Left renal cortex interstitium (tissue), 4 donors: Measurements from ENCODE around the gene PCDH1. TPM values are rescaled to one million over a fixed set of nuclear protein-coding genes. Genes with fewer than 3 reads are reported as not detected.
"Not testable (repeated sequence)": the region's sequence is repeated elsewhere in the genome, so short reads cannot be mapped to it uniquely, and the experiment has no call there.

Source experiments
- DNase-seq, 4 donors: peaks; one replicate each; pipeline ENCODE4 v3.0.0-alpha.2; 2013; ENCODE audit warnings: low read depth in 4 of 4, low spot score in 2 of 4, missing footprints in 1 of 4
- polyA plus RNA-seq, 4 donors: library from polyadenylated mRNA; unstranded; fragments of 120-200 nt; gene quantifications; one replicate each; pipeline ENCODE4 v1.2.1, GENCODE V29; 2013; ENCODE audit not compliant: insufficient read length in 4 of 4

Gene PCDH1
- polyA plus RNA-seq, 4 donors = 19.7 to 29.1 (median 26.9) TPM

- no peak for DNase-seq
Observed at GRCh38 chr5:141840280-141840812, 37.9 kb downstream of the PCDH1 start.

DNA sequence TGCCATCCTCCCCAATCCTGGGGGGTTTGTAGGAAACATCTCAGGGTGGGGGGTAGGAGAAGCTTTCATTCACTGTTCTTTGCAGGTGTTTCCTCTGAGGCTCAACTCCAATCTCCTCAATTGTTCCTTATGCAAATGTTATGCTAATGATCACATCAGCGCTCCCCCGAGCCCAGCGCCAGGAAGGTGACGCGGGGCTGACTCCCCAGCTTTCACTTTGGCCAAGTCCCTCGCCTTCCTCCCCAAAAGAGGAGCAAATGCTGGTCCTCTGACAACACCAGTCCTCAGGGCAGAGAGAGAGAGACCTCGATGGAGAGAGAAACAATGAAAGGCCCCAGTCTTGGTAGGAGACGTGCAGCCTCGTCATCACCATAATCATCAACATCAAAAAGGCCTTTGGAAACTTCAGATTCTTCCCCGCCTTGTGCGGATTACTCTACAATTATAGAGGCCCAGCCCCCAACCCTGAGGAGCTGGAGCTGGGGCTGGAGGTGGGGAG lies 39.1 kb downstream of the PCDH1 start:
- DNase-seq = no peak

GRCh38 chr5:141838326-141839014 lies 39.7 kb downstream of the PCDH1 start:
- no peak for DNase-seq

DNA sequence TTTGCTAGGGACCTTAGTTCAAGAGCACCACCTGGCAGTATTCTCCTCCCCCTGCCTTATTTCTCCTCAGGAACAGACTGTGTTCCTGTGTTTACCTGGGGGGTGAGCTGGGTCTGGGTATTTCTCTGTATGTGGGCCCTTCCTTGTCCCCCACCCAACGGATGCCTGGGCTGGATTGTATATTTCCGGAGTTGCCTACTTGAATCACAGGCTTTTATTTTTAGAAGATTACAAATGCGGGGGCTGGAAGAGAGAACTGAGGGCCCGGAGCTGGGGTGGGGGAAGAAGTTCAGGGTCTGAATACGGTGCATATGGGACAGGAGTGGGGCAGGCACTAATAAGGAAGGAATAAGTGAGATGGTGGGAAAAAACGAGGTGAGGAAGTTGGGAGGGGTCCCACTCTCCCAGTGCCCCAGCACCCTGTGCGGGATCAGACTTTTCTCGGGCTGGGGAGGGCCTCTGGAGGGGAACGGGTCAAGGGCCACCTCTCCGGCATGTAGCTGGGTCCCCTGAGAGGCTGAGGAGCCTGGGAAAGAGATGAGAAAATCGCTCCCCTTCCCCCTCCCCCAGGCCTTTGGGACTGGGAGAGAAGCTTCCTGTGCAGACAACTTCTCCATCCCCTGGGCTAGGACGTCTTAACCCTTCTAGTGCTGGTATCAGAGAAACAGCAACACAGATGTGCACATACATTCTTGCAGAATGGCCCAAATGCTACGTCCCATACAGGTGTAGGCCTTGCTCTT lies 42.1 kb downstream of the PCDH1 start:
- no peak for DNase-seq

- no peak for DNase-seq
Observed at GRCh38 chr5:141834331-141834730, 43.9 kb downstream of the PCDH1 start.

GRCh38 chr5:141832131-141832530 lies 46.1 kb downstream of the PCDH1 start:
- no peak for DNase-seq

- no peak for DNase-seq
Observed at GRCh38 chr5:141828162-141828561, 50.0 kb downstream of the PCDH1 start.

- DNase-seq = no peak
Observed at GRCh38 chr5:141826674-141827073, 51.5 kb downstream of the PCDH1 start.

DNA sequence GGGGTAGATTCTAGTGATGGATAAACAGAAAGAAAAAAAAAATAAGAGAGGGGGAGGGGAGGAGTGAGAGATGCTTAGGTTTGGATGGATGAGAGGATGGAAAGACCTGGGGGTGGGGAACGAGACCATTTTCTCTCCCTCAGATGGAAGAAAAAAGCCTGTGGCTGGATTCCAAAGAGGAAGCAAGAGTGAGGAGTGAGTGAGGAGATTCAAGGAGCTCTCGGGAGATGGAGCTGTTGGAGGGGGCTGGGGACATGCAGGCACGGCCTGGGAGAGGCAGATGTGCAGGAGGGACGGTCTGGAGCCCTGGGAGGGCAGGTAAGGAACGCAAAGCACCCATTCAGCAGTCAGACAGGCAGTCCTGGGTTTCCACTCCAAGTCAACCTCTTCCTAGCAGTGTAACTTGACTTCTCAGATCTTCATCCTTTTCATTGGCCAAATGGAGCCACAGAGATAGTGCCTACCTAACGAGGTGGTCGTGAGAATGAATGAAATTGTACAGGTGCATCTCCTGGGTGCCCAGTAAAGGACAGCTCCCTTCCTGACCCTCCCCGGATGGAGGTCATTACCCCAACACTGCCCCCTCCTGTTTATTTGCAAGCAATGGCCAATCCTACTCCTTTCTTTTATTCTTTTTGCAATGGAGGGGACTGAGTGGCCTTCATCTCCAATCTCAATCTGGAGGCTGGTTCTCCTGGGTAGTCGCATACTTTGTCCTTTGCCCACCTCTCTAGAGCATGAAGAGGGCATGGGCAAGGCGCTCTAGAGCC lies 52.2 kb downstream of the PCDH1 start:
- no peak for DNase-seq

- no peak for DNase-seq
Observed at GRCh38 chr5:141825241-141825671, 53.0 kb downstream of the PCDH1 start.

GRCh38 chr5:141824717-141825116 lies 53.5 kb downstream of the PCDH1 start:
- DNase-seq = no peak

DNA sequence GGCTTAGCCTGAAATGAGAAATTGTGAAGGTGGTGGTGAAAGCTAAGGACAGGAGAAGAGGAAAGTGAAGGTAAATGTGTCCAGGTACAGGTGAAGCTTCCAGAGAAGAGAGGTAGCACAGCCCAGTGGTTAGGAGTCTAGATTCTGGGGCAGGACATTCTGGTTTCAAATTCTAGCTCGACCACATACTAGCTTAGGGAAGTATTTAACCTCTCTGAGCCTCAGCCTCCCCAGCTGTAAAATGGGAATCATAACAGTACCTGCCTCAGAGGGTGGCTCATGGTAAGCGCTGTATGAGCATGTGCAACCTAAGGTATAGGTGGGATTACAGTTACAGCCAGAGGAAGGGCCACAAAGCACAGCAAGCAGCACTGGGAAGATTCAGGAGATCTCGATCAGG lies 55.2 kb downstream of the PCDH1 start:
- DNase-seq = no peak

DNA sequence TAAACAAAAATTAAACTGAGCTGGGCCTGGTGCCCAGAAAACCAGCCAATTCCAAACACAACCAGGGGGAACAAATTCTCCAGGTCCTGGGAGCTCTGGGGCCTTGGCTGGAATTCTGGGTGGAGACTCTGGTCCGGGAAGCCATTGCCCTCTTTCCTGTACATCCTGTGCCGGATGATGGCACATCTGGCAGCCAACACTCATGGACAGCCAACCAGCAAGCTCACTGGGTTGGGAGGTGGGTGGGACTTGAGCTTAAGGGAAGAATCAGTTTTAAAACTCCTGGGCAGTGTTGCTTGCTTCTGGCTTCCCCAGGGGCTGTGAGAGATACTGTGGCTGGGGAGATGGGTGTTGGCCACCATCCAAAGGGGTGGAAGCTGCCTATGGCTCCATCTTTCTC lies 56.1 kb downstream of the PCDH1 start:
- DNase-seq = no peak

DNA sequence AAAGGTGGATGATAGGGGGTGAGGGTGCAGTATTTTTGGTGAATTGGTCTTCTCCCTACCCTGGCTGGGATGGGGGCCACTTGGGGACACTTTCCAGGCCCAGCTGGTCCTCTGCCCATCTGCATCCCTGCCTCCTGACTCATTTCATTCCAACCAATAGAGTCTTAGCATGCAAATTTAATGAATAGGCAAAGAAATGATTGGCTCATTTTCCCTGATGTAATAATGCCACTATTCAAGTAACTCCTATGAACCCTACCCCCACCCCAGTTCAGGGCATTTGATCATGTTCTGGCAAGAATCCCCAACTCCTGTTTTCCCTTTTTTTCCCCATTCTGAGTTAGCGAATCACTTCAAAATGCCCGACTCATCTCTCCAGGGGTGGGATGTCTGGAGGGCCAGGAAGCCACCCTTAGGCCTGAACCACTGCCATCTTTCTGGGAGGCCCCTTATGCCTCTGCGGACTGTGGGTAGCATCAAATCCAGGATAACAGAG lies 56.7 kb downstream of the PCDH1 start:
- DNase-seq = no peak

- DNase-seq = not testable (repeated sequence)
Observed at GRCh38 chr5:141820686-141821085, 57.5 kb downstream of the PCDH1 start.

DNA sequence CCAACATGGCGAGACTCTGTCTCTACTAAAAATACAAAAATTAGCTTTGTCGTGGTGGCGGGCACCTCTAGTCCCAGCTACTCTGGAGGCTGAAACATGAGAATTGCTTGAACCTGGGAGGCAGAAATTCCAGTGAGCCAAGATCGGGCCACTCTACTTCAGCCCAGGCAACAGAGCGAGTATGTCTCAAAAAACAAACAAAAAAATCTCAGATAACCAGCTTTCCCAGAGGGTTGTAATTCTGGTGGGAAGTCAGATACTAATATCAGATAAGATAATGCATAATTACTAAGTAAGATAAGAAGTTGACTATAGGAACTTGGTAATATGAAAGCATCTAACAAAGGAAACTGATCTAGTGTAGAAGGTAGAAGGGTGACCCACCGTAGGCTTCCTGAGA lies 60.6 kb downstream of the PCDH1 start:
- DNase-seq = no peak

DNA sequence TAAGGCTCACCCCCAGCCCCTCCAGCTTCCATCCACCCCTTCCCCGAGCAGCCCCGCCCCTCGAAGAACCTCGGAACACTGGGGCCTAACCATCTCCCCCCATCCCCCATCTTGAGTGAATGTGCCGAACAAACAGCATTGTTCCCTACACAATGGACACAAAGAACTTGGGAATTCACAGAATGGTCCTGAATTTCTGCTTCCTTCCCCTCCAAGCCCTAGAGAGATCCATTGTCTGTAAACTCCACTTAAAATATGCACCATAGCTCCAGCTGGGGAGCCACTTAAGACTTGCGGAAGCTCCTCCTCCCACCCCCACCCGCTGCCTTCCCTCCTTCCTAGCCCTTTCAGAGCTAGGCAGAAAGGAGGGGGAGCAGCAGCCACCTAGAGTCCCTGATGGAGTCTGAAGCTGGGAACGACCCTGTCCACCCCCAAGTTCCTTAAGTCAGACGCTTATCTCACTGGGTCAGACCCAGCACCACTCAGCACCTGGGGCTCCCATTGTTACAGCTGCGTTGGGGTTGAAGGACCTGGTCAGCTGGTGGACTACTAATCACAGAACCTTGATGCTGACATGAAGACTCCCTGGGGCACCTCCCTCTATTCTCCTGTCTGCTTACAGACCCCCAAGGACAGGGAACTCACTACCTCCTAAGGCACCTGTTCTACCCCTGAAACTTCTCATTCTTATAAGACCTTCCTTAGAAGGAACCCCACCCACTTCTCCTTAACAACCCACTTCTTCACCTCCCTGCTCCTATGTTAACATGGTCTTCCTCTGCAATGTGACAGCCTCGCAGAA lies 61.4 kb downstream of the PCDH1 start:
- DNase-seq = no peak

- no peak for DNase-seq
Observed at GRCh38 chr5:141815796-141816180, 62.4 kb downstream of the PCDH1 start.

DNA sequence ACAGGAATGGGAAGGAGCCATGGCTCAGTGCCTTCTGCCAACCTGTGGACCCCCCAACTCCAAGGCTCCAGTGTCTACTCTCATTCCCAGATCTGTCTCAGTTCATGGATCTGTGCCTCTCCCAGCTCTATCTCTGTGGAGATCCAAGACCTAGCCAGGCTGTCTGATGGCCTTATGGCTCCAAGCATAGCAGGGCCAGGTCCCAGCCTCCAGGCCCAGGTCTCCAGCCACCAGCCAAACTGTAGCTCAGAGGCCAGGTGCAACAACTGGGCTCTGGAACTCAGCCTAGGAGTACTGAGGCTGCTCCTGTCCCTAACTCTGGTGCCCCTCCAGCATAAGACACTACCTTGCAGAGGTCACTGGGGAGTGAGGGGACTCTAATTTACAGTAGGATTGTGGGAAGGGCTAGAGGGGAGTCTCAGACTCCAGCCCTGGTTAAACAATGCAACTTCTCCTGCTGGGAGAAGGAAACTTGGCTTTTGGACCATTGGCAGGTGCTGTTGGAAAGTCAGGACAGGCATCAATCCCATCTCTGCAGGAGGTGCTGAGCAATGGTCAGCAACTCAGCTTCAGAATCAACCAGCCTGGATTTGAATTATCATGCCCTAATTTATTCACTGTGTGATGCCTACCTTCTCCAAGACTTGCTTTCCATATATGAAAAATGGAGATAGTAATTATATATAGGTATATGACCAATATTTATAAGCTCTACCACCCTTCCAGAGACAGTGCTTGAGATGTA lies 63.0 kb downstream of the PCDH1 start:
- DNase-seq = no peak
